HG02678 (cell line): ENCODE data around the gene RRAD.
"Not testable (repeated sequence)": the region's sequence is repeated elsewhere in the genome, so short reads cannot be mapped to it uniquely, and the experiment has no call there.

Source experiments
- ATAC-seq: cut with Tn5 transposase; IDR thresholded peaks from one replicate; pipeline ENCODE4 v1.9.1; 2021; ENCODE audit warnings: mild to moderate bottlenecking, moderate library complexity; ENCODE audit not compliant: unreplicated experiment

RRAD gene

DNA sequence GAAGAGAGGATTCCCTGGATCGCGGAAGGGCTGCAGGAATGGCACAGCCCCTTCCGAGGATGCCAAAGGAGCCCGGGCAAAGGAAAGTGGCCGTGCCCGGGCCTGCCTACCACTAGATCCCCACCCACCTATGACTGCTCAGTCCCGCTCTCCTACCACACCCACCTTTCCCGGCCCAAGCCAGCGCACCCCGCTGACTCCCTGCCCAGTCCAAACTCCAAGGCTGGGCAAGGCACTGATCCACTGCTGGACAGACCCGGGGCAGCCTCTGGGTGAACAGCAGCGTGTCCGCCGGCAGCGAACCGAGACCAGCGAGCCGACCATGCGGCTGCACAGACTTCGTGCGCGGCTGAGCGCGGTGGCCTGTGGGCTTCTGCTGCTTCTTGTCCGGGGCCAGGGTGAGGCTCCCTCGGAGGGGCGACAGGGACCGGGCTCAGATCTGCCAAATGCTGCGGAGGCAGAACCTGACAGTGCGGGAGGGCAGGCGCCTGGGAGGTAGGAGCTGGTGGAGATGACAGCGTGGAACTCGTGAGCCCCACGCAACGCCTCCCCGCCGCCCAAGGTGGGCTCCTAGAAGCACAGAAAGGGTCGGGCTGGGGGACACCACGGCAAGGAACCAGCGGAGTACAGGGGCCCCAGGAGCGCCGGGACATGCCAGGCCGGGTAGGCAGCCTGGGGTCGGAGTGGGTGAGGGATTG, 10.1 kb upstream of the RRAD start, which contains the start of gene CES2:
Gene CES2, plus strand, starts transcription at position 203 of the 698 bp plus-strand sequence. Its CDS starts 120 bp downstream, at position 323.
- ATAC-seq, result no peak

DNA sequence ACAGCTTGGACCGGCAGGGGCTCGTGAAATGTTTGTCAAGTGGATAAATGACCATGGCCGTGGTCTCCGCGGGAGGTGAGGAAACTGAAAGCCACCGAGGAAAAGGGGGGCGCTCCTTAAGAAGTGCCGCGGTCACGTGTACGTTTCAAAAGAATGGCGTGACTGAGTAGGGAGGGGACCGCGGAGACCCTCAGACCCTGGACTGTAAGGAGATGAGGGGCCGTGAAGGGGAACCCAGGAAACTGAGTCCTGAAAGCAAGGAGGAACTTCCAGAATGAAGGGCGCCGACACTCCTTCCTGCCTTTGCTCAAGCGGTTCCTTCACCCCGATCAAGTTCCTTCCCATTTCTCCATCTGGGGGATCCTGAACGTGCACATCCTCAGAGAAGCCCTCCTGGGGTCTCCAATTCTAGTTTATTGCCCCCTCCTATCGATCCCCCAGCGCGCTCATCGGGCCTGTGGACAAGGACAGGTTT, 9.5 kb upstream of the RRAD start:
- not testable (repeated sequence) for ATAC-seq

GRCh38 chr16:66934138-66934838, 9.0 kb upstream of the RRAD start, which contains the start of gene CIAO2B:
Gene CIAO2B, minus strand, starts transcription at chr16:66934402. Its CDS starts 38 bp downstream, at chr16:66934364.
- ATAC-seq, result peak; percentile 85

- ATAC-seq, result no peak
Observed at GRCh38 chr16:66933776-66934137, 8.4 kb upstream of the RRAD start.

GRCh38 chr16:66932076-66932475, 6.7 kb upstream of the RRAD start:
- no peak for ATAC-seq

DNA sequence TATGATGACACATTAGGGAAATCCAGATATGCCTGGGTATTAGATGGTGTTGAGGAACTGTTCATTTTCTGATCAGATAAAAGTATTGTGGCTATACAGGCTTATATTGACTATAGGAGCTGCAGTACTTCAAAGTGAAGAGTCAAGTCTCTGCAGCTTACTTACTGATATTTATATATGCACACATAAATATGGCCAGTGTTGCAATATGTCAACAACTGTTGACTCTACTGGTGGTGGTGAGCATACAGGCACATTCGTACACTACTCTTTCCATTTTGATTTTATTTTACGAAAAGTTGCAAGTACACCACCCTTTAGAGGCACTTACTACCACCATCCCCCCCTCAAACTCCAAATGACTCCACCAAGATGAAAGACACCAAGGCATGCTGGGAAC, 6.3 kb upstream of the RRAD start:
- no peak for ATAC-seq

GRCh38 chr16:66930189-66930588, 4.9 kb upstream of the RRAD start:
- ATAC-seq, result no peak

- no peak for ATAC-seq
Observed at GRCh38 chr16:66928702-66929388, 3.5 kb upstream of the RRAD start.

DNA sequence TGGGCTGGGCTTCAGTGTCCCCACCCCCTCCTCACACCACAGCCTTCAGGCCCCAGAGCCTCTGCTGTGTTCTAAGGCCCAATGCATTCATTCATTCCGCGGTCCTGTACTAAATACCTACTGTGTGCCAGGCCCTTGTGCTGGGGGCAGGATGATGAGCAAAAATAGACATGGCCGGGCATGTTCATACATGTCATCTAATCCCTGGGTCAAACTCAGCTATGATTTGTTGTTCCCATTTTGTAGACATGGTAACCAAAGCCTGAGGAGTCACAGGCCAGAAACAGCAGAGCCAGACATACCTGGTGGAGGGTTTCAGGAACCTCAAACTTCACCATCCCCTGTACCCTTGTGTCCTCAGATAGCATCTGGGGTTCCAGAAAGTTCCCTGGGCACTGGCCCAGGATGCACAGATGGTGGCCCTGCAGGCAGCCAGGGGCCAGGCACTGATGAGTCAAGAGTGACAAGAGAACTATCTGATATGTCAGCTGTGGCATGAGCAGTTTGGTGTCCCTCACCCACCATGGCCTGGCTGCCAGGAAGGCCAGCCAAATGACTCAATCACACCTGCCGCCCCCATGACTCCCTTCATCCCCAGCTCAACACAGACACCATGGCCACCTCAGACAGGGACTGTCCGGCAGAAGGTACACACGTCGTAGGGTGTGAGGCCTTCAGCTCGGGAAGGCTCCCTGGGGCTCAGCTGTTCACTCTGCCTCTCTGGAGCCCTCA, 2.7 kb upstream of the RRAD start:
- no peak for ATAC-seq

DNA sequence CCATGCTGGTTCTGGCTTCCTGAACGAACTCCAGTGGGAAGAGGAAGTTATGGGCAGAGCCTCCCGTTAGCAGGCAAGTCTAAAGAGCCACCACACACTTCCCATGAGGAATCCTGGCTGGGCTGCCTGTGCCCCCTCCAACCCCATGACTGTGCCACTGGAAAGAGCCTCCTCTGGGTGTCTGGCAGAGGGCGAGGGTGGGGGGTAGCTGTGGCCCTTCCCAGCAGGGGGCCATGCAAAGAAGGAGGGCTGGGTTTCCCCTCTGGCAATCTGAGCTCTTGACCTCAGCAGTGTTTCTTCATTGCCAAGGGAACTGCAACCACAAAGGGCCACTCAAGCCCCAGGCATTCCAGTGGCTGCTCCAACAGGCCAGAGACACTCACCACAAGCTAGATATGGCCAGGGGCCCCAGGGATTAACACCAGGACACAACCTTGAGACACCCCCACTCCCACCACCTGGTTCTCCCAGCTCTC, 1.7 kb upstream of the RRAD start:
- ATAC-seq, result no peak

DNA sequence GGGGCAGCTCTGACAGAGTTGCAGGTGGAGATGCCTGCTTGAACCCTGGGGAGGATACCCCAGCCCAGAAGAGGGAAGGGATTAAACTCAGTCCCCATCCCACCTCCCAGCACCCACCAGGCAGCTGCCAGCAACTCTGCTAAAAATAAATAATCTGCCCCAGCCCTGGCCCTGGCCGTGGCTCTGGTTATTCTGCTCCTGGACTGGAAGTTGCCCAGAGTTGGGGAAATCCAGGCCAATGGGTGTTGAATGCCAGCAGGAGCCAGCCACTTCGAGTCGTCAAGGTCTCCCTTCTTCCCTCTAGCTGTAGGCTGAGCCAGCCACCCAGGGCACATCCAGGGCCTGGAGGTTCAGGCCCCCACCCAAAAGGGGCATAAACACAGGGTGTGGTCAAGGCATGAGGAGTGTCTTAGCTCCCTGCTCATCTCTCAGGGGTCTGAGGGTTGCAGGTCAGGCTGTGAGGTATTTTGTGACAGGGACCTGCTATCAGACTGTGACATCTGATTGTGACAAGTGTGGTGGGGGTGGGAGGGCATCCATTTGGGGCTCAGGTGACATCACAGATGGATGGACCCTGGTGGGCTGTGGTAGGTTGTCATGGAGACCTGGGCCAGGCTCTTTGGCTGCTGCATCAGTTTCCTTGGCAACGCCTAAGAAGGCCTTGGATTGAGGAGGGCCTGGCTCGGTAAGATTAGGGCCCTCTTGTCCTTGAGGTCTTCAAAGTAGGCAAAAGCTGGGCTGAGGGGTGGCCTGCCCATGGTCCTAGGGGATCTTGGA, 1.0 kb upstream of the RRAD start:
- no peak for ATAC-seq

GRCh38 chr16:66924527-66925321, 611 bp downstream of the RRAD start:
- peak; percentile 47 for ATAC-seq

GRCh38 chr16:66923866-66924265, 1.5 kb downstream of the RRAD start:
- no peak for ATAC-seq

DNA sequence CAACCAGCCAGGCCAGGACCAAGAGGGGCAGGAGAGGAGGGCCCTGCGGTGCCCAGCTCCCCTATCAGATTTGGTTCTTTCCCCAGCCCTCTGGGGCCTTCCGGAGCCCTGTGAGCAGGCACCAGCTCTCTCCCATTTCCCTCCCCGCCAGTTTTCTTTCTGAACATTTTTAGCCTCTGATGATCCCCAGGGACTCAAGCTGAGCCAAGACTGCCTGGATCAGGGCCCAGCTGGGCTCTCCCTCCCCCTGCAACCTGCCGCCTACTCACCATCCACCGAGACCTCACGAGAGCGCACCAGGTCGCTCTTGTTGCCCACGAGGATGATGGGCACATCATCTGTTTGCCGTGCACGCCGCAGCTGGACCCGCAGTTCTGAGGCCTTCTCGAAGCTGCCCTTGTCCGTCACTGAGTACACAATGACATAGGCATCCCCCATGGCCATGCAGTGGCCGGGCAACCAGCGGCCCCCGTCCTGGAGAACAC, 2.0 kb downstream of the RRAD start:
- ATAC-seq, result no peak

- ATAC-seq, result no peak
Observed at GRCh38 chr16:66921729-66922450, 3.4 kb downstream of the RRAD start.

GRCh38 chr16:66920924-66921680, 4.2 kb downstream of the RRAD start:
- ATAC-seq, result no peak

DNA sequence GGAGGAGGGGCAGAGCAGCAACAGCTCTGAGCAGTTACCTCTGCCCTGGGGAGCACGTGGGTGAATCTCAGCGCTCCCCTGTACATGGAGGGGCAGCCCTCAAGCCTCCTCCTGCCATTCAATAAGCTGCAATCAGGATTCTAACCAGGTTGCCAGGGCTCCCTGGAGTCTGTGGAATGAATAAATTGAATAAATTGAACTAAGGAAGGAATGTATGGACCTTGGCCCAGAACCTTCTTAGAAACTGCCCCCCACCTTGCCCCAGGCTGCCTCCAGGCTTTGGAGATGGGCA, 5.1 kb downstream of the RRAD start:
- ATAC-seq, result no peak
